Heart left ventricle (tissue), 16 donors: ENCODE measurements around the gene TAMALIN. TPM values are rescaled to one million over a fixed set of nuclear protein-coding genes. Genes with fewer than 3 reads are reported as not detected.
A peak's percentile ranks its signal among the peaks of the same experiment; 100 is the strongest.

ENCODE experiments used
- ATAC-seq, 4 donors: fragments of 200-7000 bp; cut with Tn5 transposase; one replicate each; pipeline ENCODE4 v1.9.1; 2020 to 2022; ENCODE audit warnings: moderate library complexity in 4 of 4, mild to moderate bottlenecking in 3 of 4, moderate number of reproducible peaks in 1 of 4
- DNase-seq, 5 donors: peaks; one replicate each; pipeline ENCODE4 v3.0.0-alpha.2; 2020
- H3K27ac ChIP-seq, 12 donors: fragments of 200-600 bp; sonication (generic) in 4 of 12; one replicate each; pipeline versions ENCODE4 v1.5.0 to v1.8.0; 2016 to 2022; ENCODE audit warnings: mild to moderate bottlenecking in 2 of 12
- H3K27me3 ChIP-seq, 9 donors: fragments of 200-600 bp; sonication (generic) in 2 of 9; one replicate each; pipeline versions ENCODE4 v1.5.1 to v1.8.0; 2016 to 2022; ENCODE audit warnings: mild to moderate bottlenecking in 3 of 9
- H3K36me3 ChIP-seq, 9 donors: fragments of 200-600 bp; sonication (generic) in 2 of 9; one replicate each; pipeline versions ENCODE4 v1.5.0 to v1.8.0; 2018 to 2022; ENCODE audit warnings: mild to moderate bottlenecking in 2 of 9
- H3K4me1 ChIP-seq, 12 donors: fragments of 200-600 bp; sonication (generic) in 4 of 12; one replicate each; pipeline versions ENCODE4 v1.5.0 to v1.8.0; 2016 to 2022; ENCODE audit warnings: mild to moderate bottlenecking in 3 of 12
- H3K4me3 ChIP-seq, 12 donors: fragments of 200-600 bp; sonication (generic) in 4 of 12; one replicate each; pipeline versions ENCODE4 v1.5.0 to v1.8.0; 2017 to 2022; ENCODE audit warnings: mild to moderate bottlenecking in 9 of 12, moderate library complexity in 4 of 12
- H3K9me3 ChIP-seq, 12 donors: fragments of 200-600 bp; sonication (generic) in 4 of 12; one replicate each; pipeline versions ENCODE4 v1.5.0 to v1.8.0; 2016 to 2022; ENCODE audit warnings: mild to moderate bottlenecking in 1 of 12
- CTCF ChIP-seq, 12 donors: fragments of 200-600 bp; sonication (generic) in 4 of 12; IDR thresholded peaks; one replicate each; pipeline versions ENCODE4 v1.5.0 to v1.8.0; 2018 to 2022; ENCODE audit warnings: antibody characterized with exemption in 12 of 12, mild to moderate bottlenecking in 5 of 12
- POLR2A ChIP-seq, 2 donors: fragments of 450-650 bp; IDR thresholded peaks; one replicate each; pipeline ENCODE4 v1.6.1; 2017; ENCODE audit warnings: antibody characterized with exemption in 2 of 2, mild to moderate bottlenecking in 2 of 2, moderate library complexity in 2 of 2
- WGBS, 4 donors: extraction: QIAGEN DNeasy Blood & Tissue Kit in 2 of 4; methylation state at CpG; one replicate each; pipeline versions ENCODE4 v1.1.5 to v1.1.7; 2013 to 2018; 5-methylcytosine and 5-hydroxymethylcytosine counted together
- intact Hi-C, 10 donors: fragments of 100-400 bp; cut with DNase I; formaldehyde crosslinking; loops; one replicate each; pipeline versions ENCODE4 v1.11.1 to v1.14.2; 2022
- polyA plus RNA-seq, 2 donors: library from polyadenylated mRNA; stranded (reverse); fragments of 200-250 nt; gene quantifications; one replicate each; pipeline ENCODE4 v1.2.3, GENCODE V29; 2013
- total RNA-seq, 9 donors: library from RNA; depleted of rRNA in 2 of 9; stranded (reverse); fragments of >200 nt in 2 of 9; fragmentation: NEBNext Ultra II Directional in 3 of 9; extraction: Animal tissue kit (Norgen Biotek cat#: 25700) in 3 of 9; gene quantifications; one replicate each; pipeline versions ENCODE4 v1.1.0 to v1.2.4, GENCODE V29; 2016 to 2023
- donor health status: ischemic (EF 13 %, LVEDD 7.1; RV severe dilation, severe dysfunction).
- donor health status: healthy with polysubstance abuse.
- donor health status: DM: no; HTN: yes; CAD: no.
- donor health status: DM: no; HTN: no; CAD: no.
- donor health status: ischemic (EF 25% LVEDD 6.9; RV normal size, moderate dysfunction).
- donor health status: ischemic (EF 25% LVEDD 5.7; RV mildly dilated, moderate dysfunction).
- donor health status: healthy.
- donor health status: DM: yes; HTN: yes; CAD: no.
- donor health status: ischemic (EF 35%, LVEDD 5.7; RV mildly dilated, moderate dysfunction).
- donor health status: nonischemic (EF 11% LVEDD 7.7; RV severe dilation, severe dysfunction).
- donor health status: DM: yes; HTN: yes; CAD: no.
- donor health status: PGD.
- donor health status: ischemic (EF 29% LVEDD 5.4; RV normal size, mild dysfunction).
- donor health status: nonischemic (EF 23%, LVEDD 6.1; RV moderate dilation, normal function).

Gene TAMALIN
- total and polyA plus RNA-seq, 11 donors = 12.9 to 38.0 (median 17.8) TPM

DNA sequence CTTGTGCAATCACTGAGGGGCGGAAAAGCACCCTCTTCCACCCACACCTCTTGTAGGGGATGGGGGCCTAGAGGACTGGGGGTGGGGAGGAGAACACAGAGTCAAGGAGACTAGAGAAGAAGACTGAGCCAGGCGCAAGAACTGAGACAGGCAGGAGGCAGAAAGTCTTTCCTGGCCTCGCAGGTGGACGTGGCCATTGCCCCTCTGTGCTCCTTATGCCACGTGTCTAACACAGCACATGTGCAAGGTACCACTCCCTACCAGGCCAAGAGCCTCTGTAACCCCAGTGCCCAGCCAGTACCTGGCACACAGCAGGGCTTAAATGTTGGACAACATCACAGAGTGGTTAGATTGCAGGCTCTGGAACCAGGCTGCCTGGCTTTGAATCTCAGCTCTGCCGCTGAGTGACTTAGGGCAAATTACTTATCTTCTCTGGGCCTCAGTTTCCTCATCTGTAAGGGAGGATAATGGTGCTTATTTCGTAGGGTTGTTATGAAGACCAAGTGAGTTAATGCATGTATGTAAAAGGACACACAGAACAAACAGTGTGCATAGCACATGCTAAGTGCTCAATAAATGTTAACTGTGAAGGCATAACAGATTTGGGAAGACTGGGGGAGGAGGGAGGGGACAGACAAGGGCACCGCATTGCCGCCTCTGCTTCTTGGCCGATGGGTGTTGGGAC lies 1.4 kb upstream of the TAMALIN start:
- H3K27me3 ChIP-seq = peaks cover 0 to 20% (median 4%) of the 10 kb centered on the region in 9 donors
- TF ChIP-seq CTCF (IDR thresholded peaks at IDR 0.05) (no peak), POLR2A (IDR thresholded peaks at IDR 0.05) (no peak)
- no peaks in the 10 kb centered on the region for H3K9me3 ChIP-seq
- intact Hi-C loops = loop anchor here in 7 of 10 donors (1.0 to 5.0 kb wide), 7 partner anchors 15 to 117 kb away; no protein-coding TSS in a partner anchor
- ATAC-seq = peak in 1 of 4 donors; percentile 21
- DNase-seq = peak in 1 of 5 donors; percentile 20
- no peak overlapping the region for H3K27ac ChIP-seq
- peaks cover 0 to 56% (median 25%) of the 10 kb centered on the region in 12 donors for H3K4me1 ChIP-seq
- no peak overlapping the region for H3K4me3 ChIP-seq
- peaks cover 0 to 9% (median 0%) of the 10 kb centered on the region in 9 donors for H3K36me3 ChIP-seq
- 88 to 93% (median 91%) methylated on average over 10 of the region's 10 CpGs for WGBS, 4 donors

DNA sequence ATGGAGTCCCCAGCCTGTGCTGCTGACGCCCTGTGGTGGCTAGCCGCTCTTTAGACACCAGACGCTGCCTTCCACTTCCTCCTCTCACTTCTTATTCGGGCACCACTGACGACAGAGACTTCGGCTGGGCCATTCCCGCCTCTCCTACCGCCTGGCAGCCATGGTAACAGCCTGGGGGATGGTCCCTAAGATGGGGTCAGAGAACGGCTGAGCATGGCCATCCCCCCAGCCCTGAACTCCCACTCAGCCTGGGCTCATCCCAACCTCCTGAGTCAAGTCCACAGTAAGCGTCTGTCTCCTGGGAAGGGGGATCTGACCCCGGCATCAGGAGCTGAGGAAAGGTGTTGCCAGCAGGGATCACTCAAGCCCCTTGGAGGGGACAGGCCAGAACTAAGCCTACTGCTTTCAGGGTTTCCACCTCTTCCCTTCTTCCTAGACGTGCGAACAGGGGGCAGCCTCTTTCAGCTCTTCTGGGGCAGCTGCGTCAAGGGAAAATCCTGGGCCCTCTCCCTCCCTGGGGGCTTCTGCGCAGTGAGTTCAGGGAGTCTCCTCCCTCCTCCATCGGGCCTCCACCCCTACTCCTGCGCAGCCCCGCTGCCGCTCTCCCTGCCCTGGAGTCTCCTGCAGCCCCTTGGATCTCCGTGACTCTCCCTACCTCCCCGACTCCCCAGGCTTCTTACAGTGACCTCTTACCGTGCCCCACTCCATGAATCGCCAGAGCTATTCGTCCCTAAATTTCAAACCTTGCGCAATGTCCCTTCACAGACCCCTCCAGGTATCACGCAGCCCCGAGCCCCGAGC lies 643 bp upstream of the TAMALIN start:
- intact Hi-C loops = loop anchor here in 7 of 10 donors (1.0 to 5.0 kb wide), 7 partner anchors 15 to 117 kb away; no protein-coding TSS in a partner anchor
- DNase-seq = peak; percentile 57 to 75 (median 65)
- Histone ChIP-seq H3K27ac (peak overlapping the region in 10 of 12 donors; percentile 85 to 98 (median 94)), H3K27me3 (peaks cover 0 to 20% (median 4%) of the 10 kb centered on the region in 9 donors), H3K9me3 (no peaks in the 10 kb centered on the region), H3K4me1 (peaks cover 0 to 64% (median 33%) of the 10 kb centered on the region in 12 donors), H3K36me3 (peaks cover 0 to 16% (median 6%) of the 10 kb centered on the region in 9 donors), H3K4me3 (peak overlapping the region; percentile 69 to 94 (median 86))
- ATAC-seq = peak in 2 of 4 donors; percentile 19 to 22
- TF ChIP-seq CTCF (IDR thresholded peaks at IDR 0.05) = no peak
- whole genome bisulfite sequencing, 4 donors = 34 to 49% (median 42%) methylated on average over 27 to 28 of the region's 28 CpGs

DNA sequence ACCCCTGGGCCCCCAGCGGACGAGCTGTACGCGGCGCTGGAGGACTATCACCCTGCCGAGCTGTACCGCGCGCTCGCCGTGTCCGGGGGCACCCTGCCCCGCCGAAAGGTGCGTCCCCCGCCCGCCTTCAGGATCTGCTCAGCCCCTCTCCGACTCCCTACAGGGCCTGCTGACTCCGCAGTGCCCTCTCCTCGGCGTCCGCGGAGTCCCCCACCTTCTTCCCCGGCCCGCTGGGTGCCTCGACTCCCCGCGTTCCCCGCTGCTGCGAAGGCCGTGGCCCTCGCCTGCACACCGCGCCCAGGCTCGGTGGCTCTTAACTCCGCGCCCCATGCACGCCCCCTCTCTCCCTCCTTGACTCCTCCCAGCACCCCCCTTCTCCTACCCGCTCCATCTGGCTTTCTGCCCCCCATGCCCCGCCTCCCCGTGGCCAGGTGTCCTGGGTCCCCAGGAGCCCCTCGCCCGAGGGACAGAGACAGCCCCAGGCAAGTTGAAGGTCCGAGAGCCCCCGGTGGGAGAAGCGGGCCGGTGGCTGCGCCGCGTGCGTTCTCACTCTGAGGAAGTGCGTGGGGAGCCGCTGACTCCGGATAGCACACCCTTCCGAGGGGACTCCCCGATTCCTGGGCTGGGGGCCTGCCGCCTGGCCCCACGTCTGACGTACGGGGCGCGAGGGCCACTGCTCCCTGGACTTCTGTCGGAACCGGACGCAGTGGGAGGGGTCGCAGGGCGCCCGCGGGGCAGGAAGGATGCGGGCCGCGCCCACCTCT lies 594 bp downstream of the TAMALIN start:
- H3K27me3 ChIP-seq = peaks cover 0 to 20% (median 4%) of the 10 kb centered on the region in 9 donors

More for the DNA sequence above, 594 bp downstream of the TAMALIN start:
- ATAC-seq (peak in 3 of 4 donors; percentile 18 to 54 (median 26)), DNase-seq (peak; percentile 72 to 82 (median 74))
- H3K4me1 ChIP-seq = peaks cover 0 to 69% (median 38%) of the 10 kb centered on the region in 12 donors
- H3K36me3 ChIP-seq = peaks cover 0 to 28% (median 18%) of the 10 kb centered on the region in 9 donors
- TF ChIP-seq CTCF (IDR thresholded peaks at IDR 0.05) (no peak), POLR2A (IDR thresholded peaks at IDR 0.05) (peak in 1 of 2 donors; percentile 24)
- intact Hi-C loops = loop anchor here in 2 of 10 donors (5.0 kb wide), 2 partner anchors 75 to 80 kb away; no protein-coding TSS in a partner anchor
- peak overlapping the region; percentile 85 to 99 (median 94) for H3K27ac ChIP-seq
- 9 to 14% (median 10%) methylated on average over 42 to 72 of the region's 72 CpGs for WGBS, 4 donors
- H3K4me3 ChIP-seq = peak overlapping the region; percentile 69 to 94 (median 86)
- no peaks in the 10 kb centered on the region for H3K9me3 ChIP-seq
